Left colon (tissue), 2 donors: Measurements from ENCODE around the gene SLC9A2. TPM values are rescaled to one million over a fixed set of nuclear protein-coding genes. Genes with fewer than 3 reads are reported as not detected.

ENCODE experiments used
- ATAC-seq: fragments of 200-7000 bp; cut with Tn5 transposase; one replicate; pipeline ENCODE4 v1.9.1; 2020; ENCODE audit warnings: mild to moderate bottlenecking, moderate library complexity
- DNase-seq, 2 donors: peaks; one replicate each; pipeline ENCODE4 v3.0.0-alpha.2; 2020
- intact Hi-C, 2 donors: fragments of 100-400 bp; cut with DNase I in 1 of 2; cut with micrococcal nuclease in 1 of 2; formaldehyde crosslinking; loops; one replicate each; pipeline versions ENCODE4 v1.11.2 to v1.14.0; 2022; cut with DNase I, micrococcal nuclease
- total RNA-seq, 2 donors: library from RNA; stranded (reverse); fragmentation: NEBNext Ultra II Directional; extraction: Animal tissue kit (Norgen Biotek cat#: 25700); gene quantifications; one replicate each; pipeline ENCODE4 v1.2.1, GENCODE V29; 2021
- donor health status: DM: no; HTN: no; CAD: no.
- donor health status: DM: yes; HTN: yes; CAD: no.

Gene SLC9A2
- total RNA-seq, 2 donors from 2014 or later, result 75.2 to 81.1 TPM

DNA sequence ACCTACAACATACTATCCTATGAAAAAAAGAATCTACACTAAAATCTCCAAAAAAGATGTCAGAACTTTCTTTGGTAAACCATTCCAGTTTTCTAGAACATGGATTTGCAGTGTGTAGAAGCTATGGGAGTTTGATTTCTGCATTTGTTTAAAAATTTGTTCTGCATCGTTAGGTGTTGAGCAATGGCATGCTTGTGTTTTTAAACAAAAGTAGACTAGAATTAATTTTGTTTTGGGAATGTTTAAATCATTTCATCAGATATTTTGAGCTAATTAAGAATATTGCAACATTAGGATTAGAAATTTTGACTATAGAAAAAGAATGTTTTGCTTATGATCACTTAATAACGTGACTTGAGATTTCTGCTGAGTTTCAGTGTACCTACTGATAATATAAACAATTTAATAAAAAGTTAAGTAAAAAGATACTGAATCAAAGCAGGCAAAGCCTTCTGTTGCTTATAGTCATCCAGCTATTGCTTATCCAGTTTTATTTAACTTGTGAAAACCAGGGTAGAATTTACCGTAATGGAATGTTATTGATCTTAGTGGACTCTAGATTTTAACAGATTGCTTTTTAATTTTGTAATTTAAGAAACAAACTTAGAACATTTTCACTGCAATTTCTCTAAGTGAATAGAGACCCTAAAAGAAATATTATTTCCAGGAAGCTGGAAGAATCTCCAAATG, 135.2 kb downstream of the SLC9A2 start:
- intact Hi-C loops, result no loop called here
- ATAC-seq, result no peak

DNA sequence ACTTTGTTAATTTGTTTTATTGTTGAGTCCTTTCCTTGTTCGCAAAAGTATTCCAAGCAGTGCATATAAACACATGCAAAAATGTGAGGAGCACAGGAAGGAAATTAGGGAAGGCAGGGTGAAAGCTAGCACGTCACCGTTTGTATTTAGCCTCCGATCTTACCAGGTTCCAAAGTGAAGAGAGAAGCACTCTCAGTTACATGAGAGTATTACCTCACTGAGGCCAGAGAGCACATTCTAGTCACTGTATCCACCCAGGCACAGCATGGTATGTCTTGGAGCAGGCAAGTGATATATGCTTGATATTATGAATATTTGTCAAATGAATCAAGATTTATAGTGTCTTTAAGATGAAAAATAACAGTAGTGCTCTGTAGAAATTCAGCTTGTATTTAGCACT, 135.9 kb downstream of the SLC9A2 start:
- no peak for ATAC-seq
- DNase-seq, result no peak
- intact Hi-C loops, result no loop called here

More for the DNA sequence above, 135.2 kb downstream of the SLC9A2 start:
- no peak for DNase-seq

DNA sequence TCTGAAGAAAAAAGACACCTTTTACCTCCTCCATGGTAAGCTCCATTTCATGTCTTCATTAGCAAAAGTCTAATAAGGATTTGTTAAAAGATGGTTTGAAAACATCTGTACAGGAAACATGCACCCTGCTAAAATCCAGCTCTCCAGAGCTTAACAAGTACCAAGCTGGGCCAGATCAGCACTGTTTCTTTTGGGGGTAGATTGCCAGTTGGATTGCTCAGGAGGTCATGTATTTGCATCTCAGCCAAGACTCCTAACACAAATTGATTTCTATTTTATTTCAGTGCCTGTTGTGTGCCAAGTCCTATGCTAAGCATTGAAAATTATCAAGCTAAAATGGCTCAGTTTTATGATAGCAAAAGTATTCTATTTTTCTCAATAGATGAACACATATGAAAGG, 139.1 kb downstream of the SLC9A2 start:
- intact Hi-C loops, result no loop called here

More for the DNA sequence above, 139.1 kb downstream of the SLC9A2 start:
- no peak for DNase-seq
- ATAC-seq, result no peak

Other genes with a start within 250 kb of the SLC9A2 start
- gene IL18RAP, start 196.4 kb upstream of the SLC9A2 start, total RNA-seq, result 1 to 10 TPM in 1 of 2 donors, under 1 TPM in 1; 0.52 to 2.4 TPM
- under 1 TPM; 0.09 to 0.34 TPM for gene SLC9A4, start 146.3 kb upstream of the SLC9A2 start, total RNA-seq
- gene TMEM182, start 142.5 kb downstream of the SLC9A2 start, total RNA-seq, result 1 to 10 TPM; 2.5 to 2.6 TPM